Adrenal gland (tissue), 12 donors: ENCODE data around the gene ATP8B1. TPM values are rescaled to one million over a fixed set of nuclear protein-coding genes. Genes with fewer than 3 reads are reported as not detected.

Experiments
- DNase-seq, 7 donors: peaks; one replicate each; pipeline ENCODE4 v3.0.0-alpha.2; 2019 to 2020
- H3K27ac ChIP-seq, 5 donors: fragments of 200-600 bp; sonication (generic) in 4 of 5; 1 replicate in 3 of 5; 2 replicates in 2 of 5; pipeline versions ENCODE4 v1.5.1 to v1.8.0; 2016 to 2020; ENCODE audit warnings: mild to moderate bottlenecking in 1 of 5
- H3K27me3 ChIP-seq: fragments of 200-600 bp; 2 replicates; pipeline ENCODE4 v1.8.0; 2021
- H3K36me3 ChIP-seq, 2 donors: fragments of 200-600 bp; replicated peaks in 1 of 2; 1 replicate in 1 of 2; 2 replicates in 1 of 2; pipeline versions ENCODE4 v1.5.1 to v1.8.0; 2018 to 2022
- H3K4me1 ChIP-seq, 2 donors: fragments of 200-600 bp; replicated peaks in 1 of 2; 1 replicate in 1 of 2; 2 replicates in 1 of 2; pipeline versions ENCODE4 v1.5.1 to v1.8.0; 2018 to 2021
- H3K4me3 ChIP-seq, 4 donors: fragments of 200-600 bp; sonication (generic) in 3 of 4; one replicate each; pipeline ENCODE4 v1.5.1; 2016 to 2018
- H3K9me3 ChIP-seq, 3 donors: fragments of 200-600 bp; sonication (generic) in 1 of 3; replicated peaks in 1 of 3; 1 replicate in 2 of 3; 2 replicates in 1 of 3; pipeline versions ENCODE4 v1.5.1 to v1.8.0; 2016 to 2021
- CTCF ChIP-seq, 6 experiments: fragments of 450-650 bp in 4 of 6; fragments of 200-600 bp in 2 of 6; sonication (generic) in 1 of 6; IDR thresholded peaks; 1 replicate in 5 of 6; 2 replicates in 1 of 6; pipeline versions ENCODE4 v1.5.1 to v1.8.0; 2016 to 2021; ENCODE audit warnings: antibody characterized with exemption in 6 of 6, mild to moderate bottlenecking in 2 of 6, moderate library complexity in 1 of 6
- POLR2A ChIP-seq, 2 donors: fragments of 450-650 bp; IDR thresholded peaks; one replicate each; pipeline ENCODE4 v1.6.1; 2017; ENCODE audit warnings: antibody characterized with exemption in 2 of 2, mild to moderate bottlenecking in 2 of 2, moderate library complexity in 1 of 2
- WGBS, 4 donors: extraction: QIAGEN DNeasy Blood & Tissue Kit in 2 of 4; methylation state at CpG; one replicate each; pipeline versions ENCODE4 v1.1.5 to v1.1.7; 2013 to 2017; 5-methylcytosine and 5-hydroxymethylcytosine counted together
- intact Hi-C, 2 donors: fragments of 100-400 bp; cut with DNase I; formaldehyde crosslinking; loops; one replicate each; pipeline versions ENCODE4 v1.14.1 to v1.15.0; 2022 to 2023
- polyA plus RNA-seq, 3 donors: library from polyadenylated mRNA; stranded (reverse); fragments of 200-250 nt in 2 of 3; fragments of 350-450 nt in 1 of 3; fragmentation: Illumina TruSeq in 1 of 3; extraction: RNeasy Lipid Tissue Mini Kit (QIAGEN cat#74804) in 1 of 3; gene quantifications; one replicate each; pipeline ENCODE4 v1.2.3, GENCODE V29; 2013 to 2014
- total RNA-seq, 9 donors: library from RNA; depleted of rRNA in 4 of 9; stranded (reverse); fragments of >200 nt in 4 of 9; fragments of 120-200 nt in 1 of 9; fragmentation: NEBNext Ultra II Directional in 1 of 9; extraction: Animal tissue kit (Norgen Biotek cat#: 25700) in 1 of 9; gene quantifications; one replicate each; pipeline versions ENCODE4 v1.1.0 to v1.2.4, GENCODE V29; 2013 to 2023
- donor health status: healthy with polysubstance abuse.
- donor health status: Bipolar disorder and iron deficiency.
- donor health status: DM: yes; HTN: yes; CAD: no.
- donor health status: DM: no; HTN: no; CAD: no.
- donor health status: DM: no; HTN: no; CAD: no.
- donor health status: DM: yes; HTN: yes; CAD: no.

Gene ATP8B1
- total and polyA plus RNA-seq, 12 donors, result 4.3 to 42.5 (median 14.4) TPM

GRCh38 chr18:57845605-57846074 is 42.5 kb upstream of the ATP8B1 start:
- no peak for TF ChIP-seq POLR2A (IDR thresholded peaks at IDR 0.05)
- TF ChIP-seq CTCF (IDR thresholded peaks at IDR 0.05), result no peak
- intact Hi-C loops, result no loop called here
- H3K4me3 ChIP-seq, result no peak overlapping the region
- H3K36me3 ChIP-seq, result no peaks in the 10 kb centered on the region
- peaks cover 0 to 4% of the 10 kb centered on the region in 2 donors for H3K4me1 ChIP-seq
- DNase-seq, result no peak
- no peaks in the 10 kb centered on the region for H3K9me3 ChIP-seq
- peak overlapping the region in 1 of 5 donors; percentile 22 for H3K27ac ChIP-seq
- WGBS, 4 donors, result 85 to 90% (median 87%) methylated on average over 3 of the region's 3 CpGs
- H3K27me3 ChIP-seq, result no peaks in the 10 kb centered on the region

GRCh38 chr18:57844319-57844718 is 41.2 kb upstream of the ATP8B1 start:
- DNase-seq, result no peak
- intact Hi-C loops, result no loop called here
- Histone ChIP-seq H3K4me3 (no peak overlapping the region), H3K27me3 (no peaks in the 10 kb centered on the region), H3K4me1 (peaks cover 0 to 4% of the 10 kb centered on the region in 2 donors), H3K9me3 (no peaks in the 10 kb centered on the region), H3K36me3 (no peaks in the 10 kb centered on the region), H3K27ac (no peak overlapping the region)
- WGBS, 4 donors, result 92 to 98% (median 95%) methylated on average over 6 to 7 of the region's 7 CpGs
- TF ChIP-seq POLR2A (IDR thresholded peaks at IDR 0.05) (no peak), CTCF (IDR thresholded peaks at IDR 0.05) (no peak)

GRCh38 chr18:57843386-57843785 is 40.3 kb upstream of the ATP8B1 start:
- H3K4me3 ChIP-seq, result no peak overlapping the region
- TF ChIP-seq POLR2A (IDR thresholded peaks at IDR 0.05) (no peak), CTCF (IDR thresholded peaks at IDR 0.05) (no peak)
- WGBS, 4 donors, result 84 to 91% (median 91%) methylated on average over 5 of the region's 5 CpGs
- H3K27ac ChIP-seq, result no peak overlapping the region
- H3K9me3 ChIP-seq, result no peaks in the 10 kb centered on the region
- H3K36me3 ChIP-seq, result no peaks in the 10 kb centered on the region
- H3K27me3 ChIP-seq, result no peaks in the 10 kb centered on the region
- H3K4me1 ChIP-seq, result peaks cover 0 to 4% of the 10 kb centered on the region in 2 donors
- intact Hi-C loops, result no loop called here
- DNase-seq, result no peak

- no peak for DNase-seq
- Histone ChIP-seq H3K4me3 (no peak overlapping the region), H3K27ac (no peak overlapping the region), H3K27me3 (no peaks in the 10 kb centered on the region), H3K36me3 (no peaks in the 10 kb centered on the region), H3K9me3 (no peaks in the 10 kb centered on the region), H3K4me1 (peaks cover 0 to 4% of the 10 kb centered on the region in 2 donors)
- 76 to 88% (median 81%) methylated on average over 2 of the region's 2 CpGs for WGBS, 4 donors
- intact Hi-C loops, result no loop called here
- no peak for TF ChIP-seq POLR2A (IDR thresholded peaks at IDR 0.05)
Measured at GRCh38 chr18:57841568-57841967, 38.5 kb upstream of the ATP8B1 start.

DNA sequence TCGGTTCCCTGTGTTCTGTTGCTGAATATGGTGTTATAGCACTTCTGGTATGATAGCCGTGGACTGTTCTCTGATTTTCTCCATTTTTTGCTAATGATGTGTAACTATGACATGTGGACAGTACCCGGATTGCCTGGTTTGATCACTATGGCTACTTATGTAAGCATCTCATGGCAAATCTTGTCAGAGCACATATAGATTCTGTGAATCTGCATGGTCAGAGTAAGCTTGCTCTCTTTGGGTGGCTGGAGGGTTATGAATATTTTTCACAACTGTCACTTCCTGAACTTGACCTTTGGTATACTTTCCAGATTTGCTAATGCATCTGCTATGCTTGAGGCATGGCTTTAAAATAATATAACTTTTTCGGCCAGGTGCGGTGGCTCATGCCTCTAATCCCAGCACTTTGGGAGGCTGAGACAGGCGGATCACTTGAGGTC is 36.8 kb upstream of the ATP8B1 start:
- H3K36me3 ChIP-seq, result no peaks in the 10 kb centered on the region
- no peaks in the 10 kb centered on the region for H3K27me3 ChIP-seq
- no peak overlapping the region for H3K4me3 ChIP-seq
- H3K27ac ChIP-seq, result no peak overlapping the region
- no peaks in the 10 kb centered on the region for H3K9me3 ChIP-seq
- DNase-seq, result no peak
- 86 to 93% (median 89%) methylated on average over 6 of the region's 6 CpGs for whole genome bisulfite sequencing, 4 donors
- intact Hi-C loops, result no loop called here
- no peaks in the 10 kb centered on the region for H3K4me1 ChIP-seq
- TF ChIP-seq CTCF (IDR thresholded peaks at IDR 0.05) (no peak), POLR2A (IDR thresholded peaks at IDR 0.05) (no peak)
